ENCODE measurements around the gene SHH.

SHH gene

GRCh38 chr7:155836216-155837125, 24.2 kb upstream of the SHH start:
- TF ChIP-seq CTCF (IDR thresholded peaks at IDR 0.05; ENCODE audit: low read depth, low read length, missing control alignments) = no peak
- no peak overlapping the region for H3K4me3 ChIP-seq (replicated peaks; ENCODE audit: low read depth, low read length)
- DNase-seq (ENCODE audit: extremely low read depth, low read depth) = no peak

DNA sequence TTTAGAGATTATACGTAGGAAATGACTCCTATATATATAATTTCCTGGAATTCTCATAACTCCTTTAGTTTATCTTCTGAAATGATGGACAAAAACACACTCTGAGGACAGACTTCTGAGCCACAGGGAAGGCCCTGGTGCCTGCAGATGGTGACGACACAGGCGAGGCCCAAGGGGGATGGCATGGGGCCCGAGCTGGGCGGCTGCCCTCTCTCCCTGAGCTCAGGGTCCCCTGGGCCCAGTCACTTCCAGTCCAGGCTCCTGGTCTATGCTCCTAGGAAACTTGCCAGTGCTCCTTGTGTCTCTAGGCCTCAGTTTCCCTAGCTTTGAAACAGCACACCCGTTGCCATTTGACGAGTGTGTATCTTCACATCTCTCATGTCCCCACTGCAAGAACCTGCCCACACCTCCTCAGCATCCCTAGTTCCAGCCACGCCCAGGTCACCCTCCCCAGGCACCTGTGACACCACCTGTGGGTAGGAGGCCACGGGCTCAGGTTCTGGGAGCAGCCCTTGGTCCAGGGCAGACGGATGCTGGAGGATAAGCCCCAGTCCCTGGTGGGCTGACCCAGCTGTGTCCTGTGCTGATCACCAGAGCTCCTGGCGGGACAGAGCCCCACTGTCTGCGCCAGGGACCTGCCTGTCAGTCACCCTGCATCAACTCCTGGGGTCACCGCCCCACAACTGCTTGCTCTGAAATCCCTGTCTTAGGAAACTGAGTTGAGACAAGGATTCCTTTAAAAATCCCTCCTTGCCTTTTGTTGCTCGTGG, 23.4 kb upstream of the SHH start:
- no peak for TF ChIP-seq CTCF (IDR thresholded peaks at IDR 0.05; ENCODE audit: low read depth, low read length, missing control alignments)
- DNase-seq (ENCODE audit: extremely low read depth, low read depth) = no peak
- H3K4me3 ChIP-seq (replicated peaks; ENCODE audit: low read depth, low read length) = no peak overlapping the region

GRCh38 chr7:155834486-155835048, 22.3 kb upstream of the SHH start:
- no peak for DNase-seq (ENCODE audit: extremely low read depth, low read depth)
- H3K4me3 ChIP-seq (replicated peaks; ENCODE audit: low read depth, low read length) = no peak overlapping the region
- no peak for TF ChIP-seq CTCF (IDR thresholded peaks at IDR 0.05; ENCODE audit: low read depth, low read length, missing control alignments)

DNA sequence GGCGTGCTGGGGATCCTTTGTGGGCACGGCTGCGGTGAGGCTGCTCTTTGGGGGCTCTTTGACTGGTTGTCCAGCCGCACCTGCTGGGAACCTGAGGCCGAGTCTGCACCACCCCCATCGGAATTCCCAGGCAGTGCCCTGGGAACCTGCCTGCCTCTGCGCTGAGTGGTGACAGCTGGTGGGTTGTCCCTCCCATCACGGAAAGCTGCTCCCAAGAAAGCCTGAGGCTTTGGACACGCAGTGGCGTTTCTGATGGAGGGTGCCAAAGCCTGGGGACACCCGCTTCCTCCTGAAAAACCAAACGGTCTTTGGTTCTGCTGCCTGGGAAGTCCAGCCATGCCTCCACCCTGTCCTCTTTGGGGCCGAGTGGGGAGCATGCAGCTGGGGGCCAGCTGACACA, 21.4 kb upstream of the SHH start:
- no peak for TF ChIP-seq CTCF (IDR thresholded peaks at IDR 0.05; ENCODE audit: low read depth, low read length, missing control alignments)
- no peak overlapping the region for H3K4me3 ChIP-seq (replicated peaks; ENCODE audit: low read depth, low read length)
- no peak for DNase-seq (ENCODE audit: extremely low read depth, low read depth)

DNA sequence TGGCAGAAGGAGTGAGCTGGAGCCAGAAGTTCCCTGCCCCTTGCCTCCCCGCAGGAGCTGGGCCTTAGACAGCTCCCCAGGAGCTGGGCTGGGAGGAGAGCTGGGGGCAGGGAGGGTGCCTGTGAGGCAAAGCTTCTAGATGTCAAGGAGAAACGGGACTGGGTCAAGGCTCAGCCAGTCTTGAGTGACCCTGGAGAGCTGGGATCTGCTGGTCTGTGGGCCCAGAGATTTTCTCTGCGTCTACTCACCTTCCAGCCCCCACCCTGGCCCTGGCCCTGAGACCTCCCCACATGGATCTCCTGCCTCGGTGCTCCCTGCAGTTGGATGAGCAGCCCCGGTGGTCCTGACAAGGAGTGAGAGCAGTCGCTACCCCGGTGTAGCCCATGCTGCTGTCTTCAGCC, 20.3 kb upstream of the SHH start:
- TF ChIP-seq CTCF (IDR thresholded peaks at IDR 0.05; ENCODE audit: low read depth, low read length, missing control alignments) = no peak
- no peak for DNase-seq (ENCODE audit: extremely low read depth, low read depth)
- no peak overlapping the region for H3K4me3 ChIP-seq (replicated peaks; ENCODE audit: low read depth, low read length)

- DNase-seq (ENCODE audit: extremely low read depth, low read depth) = no peak
- TF ChIP-seq CTCF (IDR thresholded peaks at IDR 0.05; ENCODE audit: low read depth, low read length, missing control alignments) = no peak
Measured at GRCh38 chr7:155831807-155832524, 19.7 kb upstream of the SHH start.

More at GRCh38 chr7:155831807-155832524, 19.7 kb upstream of the SHH start:
- no peak overlapping the region for H3K4me3 ChIP-seq (replicated peaks; ENCODE audit: low read depth, low read length)
